Germinal center (tissue), 1 donor: ENCODE measurements around the gene STEAP1B.
"Not testable (repeated sequence)": the region's sequence is repeated elsewhere in the genome, so short reads cannot be mapped to it uniquely, and the experiment has no call there.

Experiments used
- DNase-seq: peaks from one replicate; pipeline ENCODE4 v3.0.0; 2012; ENCODE audit warnings: mixed read lengths, low spot score

The STEAP1B gene

GRCh38 chr7:22499888-22500689 is at the start of gene STEAP1B:
TSS of gene STEAP1B (minus strand) at chr7:22500188. CDS start at chr7:22494855, 5,333 bp downstream.
- peak; percentile 84 for DNase-seq

DNA sequence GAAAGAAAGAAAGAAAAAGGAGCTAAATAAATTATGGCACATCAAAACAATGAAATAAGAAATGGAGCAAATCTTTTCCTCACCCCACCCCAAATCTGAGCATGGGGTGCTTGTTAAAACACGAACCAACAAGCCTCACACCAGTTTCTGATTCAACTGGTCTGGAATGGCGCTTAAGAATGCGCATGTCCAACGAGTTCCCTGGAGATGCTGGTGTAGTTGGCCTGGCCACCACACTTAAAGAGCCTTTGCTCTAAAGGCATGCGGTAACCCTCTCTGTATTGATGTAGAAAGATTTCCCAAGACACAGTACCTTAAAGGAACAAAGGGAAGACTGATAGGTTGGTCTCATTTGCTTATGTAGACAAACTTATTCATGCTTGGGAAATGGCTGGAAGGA is 49.1 kb upstream of the STEAP1B start:
- no peak for DNase-seq

GRCh38 chr7:22548313-22548712 is 48.3 kb upstream of the STEAP1B start:
- DNase-seq, result no peak

DNA sequence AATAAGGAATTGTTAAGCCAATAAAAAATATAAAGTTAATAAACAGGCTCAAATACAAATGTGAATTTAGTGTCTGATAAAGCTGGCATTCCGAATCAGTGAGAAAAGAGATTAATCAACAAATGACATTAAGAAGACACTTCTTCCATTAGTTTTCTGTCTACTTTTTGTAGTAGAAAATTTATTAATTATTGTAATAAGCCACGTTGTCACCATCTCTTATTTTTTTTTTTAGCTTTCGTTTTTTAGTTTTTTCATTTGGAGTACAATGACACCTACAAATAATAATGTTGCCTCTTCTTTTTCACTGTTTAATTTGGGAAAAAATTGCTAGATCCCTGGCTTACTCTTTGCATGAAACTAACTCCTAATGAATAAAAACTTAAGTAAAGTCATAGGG is 46.8 kb upstream of the STEAP1B start:
- no peak for DNase-seq

DNA sequence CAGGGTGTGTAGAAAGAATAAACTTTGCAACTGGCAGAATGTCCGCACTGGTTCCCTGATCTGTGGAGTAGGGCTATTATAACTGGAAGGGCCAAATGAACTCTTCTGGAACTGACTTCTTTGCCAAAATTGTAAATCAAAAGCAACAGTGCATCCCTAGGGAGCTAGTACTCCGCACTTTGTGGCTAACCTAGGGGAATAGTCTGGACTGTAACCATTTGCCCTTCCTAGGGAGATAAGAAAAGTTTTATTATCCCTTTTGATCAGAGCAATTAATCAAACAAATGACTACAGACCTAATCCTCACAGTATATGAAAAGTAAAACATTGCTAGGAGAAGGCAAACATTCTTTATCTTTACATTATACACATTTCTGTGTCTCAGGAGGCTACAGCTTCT is 45.5 kb upstream of the STEAP1B start:
- DNase-seq, result no peak

- no peak for DNase-seq
Measured at GRCh38 chr7:22544245-22544644, 44.3 kb upstream of the STEAP1B start.

DNA sequence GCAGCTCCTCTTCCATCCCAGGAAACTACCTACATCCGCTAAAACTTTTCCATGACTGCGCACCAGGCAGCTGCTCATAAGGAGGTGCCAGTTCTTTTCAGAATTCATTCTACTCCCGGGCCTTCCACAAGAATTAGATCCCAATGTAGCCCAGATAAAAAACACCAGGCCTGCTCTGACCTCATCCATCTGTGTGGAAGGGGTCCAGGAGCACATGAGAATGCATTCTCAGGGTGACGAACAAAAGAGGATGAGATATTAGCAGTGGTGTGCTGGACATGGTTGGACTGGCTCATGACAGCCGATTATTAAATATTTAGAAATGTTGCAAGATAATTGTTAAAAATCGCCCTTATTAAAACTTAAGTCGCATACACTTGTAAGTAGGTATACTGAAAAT is 43.2 kb upstream of the STEAP1B start:
- no peak for DNase-seq

GRCh38 chr7:22542669-22543068 is 42.7 kb upstream of the STEAP1B start:
- no peak for DNase-seq

GRCh38 chr7:22542254-22542653 is 42.3 kb upstream of the STEAP1B start:
- no peak for DNase-seq

DNA sequence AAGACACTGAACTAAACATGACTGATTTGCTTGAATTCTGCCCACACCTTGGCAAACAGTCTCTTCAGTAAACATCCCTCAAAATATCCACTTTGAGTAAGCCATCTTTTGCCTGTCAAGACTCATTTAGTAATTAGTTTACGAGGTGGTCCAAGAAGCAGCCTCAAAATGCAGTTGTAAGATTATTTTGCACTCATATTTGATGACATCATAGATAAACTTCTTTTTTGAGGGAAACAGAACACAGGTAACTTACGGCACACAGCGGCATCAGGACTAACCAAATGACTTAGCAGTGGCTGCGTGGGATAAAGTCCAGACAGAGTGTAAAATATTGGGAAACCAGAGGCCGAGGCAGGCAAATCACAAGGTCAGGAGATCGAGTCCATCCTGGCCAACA is 41.8 kb upstream of the STEAP1B start:
- no peak for DNase-seq

GRCh38 chr7:22528537-22528936 is 28.5 kb upstream of the STEAP1B start:
- DNase-seq, result not testable (repeated sequence)

DNA sequence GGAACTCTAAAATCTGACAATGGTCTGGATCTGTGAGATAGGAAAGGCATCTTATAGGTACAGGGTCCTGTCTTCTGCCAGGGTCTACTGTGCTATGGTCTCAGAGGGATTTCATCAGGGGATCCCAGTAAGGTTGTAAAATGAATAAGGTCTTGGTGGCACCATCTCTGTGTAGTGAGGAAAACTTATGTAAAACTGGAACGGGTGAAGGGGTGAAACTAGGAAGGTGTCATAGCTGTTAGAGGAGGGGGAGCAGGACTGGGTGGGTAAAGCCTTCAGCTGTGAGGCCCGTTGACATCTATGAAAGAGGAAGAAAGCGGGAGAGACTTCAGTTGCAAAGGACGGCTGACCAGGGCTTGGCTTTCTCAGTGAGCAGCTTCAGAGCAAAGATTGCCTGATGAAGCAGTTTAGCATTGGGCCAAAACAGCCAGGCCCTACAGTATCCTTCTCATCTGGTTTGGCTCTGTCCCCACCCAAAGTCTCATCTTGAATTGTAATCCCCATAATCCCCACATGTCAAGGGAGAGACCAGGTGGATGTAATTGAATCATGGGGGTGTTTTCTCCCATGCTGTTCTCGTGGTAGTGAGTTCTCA is 24.5 kb upstream of the STEAP1B start:
- not testable (repeated sequence) for DNase-seq

DNA sequence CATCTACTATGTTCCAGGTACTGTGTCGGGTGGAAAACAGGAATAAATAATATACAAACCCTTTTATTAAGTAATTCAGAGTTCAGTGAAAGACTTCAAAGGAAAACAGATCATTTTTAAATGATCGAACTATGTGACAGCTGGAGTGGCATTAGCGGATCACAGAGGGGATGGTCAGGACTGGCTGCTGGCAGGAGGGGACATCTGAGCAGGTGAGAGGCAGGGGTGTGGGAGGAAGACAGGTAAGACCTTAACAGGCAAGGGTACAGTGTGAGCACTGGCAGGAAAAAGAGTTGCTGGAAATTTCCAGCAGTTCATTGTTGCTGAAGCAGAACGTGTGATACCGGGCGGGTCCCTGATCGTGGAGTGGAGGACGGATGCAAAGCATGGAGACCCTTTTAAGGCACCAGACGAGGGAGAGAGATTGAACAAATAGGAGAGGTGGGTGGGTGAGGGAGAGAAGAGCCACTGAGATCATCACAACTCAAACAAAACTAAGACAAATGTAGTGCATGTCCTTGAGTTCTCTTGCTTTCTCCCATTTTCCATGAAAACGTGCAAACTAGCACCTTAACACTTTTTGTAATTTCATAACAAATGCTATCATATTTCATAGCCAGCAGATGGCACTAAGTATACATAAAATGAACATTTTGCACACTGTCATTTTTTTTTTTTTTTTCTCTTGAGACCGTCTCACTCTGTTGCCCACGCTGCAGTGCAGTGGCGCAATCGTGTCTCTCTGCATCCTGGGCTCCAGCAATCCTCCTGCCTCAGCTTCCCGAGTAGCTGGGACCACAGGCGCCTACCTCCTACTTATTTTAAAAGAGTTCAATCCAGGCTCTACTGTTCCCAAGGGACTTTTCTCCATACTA is 23.7 kb upstream of the STEAP1B start:
- DNase-seq, result not testable (repeated sequence)

DNA sequence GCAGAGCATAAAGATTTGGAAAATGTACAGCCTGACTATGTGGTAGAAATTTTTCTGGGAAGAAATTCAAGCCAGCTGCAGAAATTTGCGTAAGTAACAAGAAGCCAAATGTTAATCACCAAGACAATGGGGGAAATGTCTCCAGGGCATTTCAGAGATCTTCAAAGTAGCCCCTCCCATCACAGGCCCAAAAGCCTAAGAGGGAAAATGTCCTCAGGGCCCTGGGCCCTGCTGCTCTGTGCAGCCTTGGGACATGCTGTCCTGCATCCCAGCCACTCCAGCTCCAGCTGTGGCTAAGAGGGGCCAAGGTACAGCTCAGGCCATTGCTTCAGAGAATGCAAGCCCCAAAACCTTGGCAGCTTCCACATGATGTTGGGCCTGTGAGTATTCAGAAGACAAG is 19.6 kb upstream of the STEAP1B start:
- DNase-seq, result not testable (repeated sequence)

DNA sequence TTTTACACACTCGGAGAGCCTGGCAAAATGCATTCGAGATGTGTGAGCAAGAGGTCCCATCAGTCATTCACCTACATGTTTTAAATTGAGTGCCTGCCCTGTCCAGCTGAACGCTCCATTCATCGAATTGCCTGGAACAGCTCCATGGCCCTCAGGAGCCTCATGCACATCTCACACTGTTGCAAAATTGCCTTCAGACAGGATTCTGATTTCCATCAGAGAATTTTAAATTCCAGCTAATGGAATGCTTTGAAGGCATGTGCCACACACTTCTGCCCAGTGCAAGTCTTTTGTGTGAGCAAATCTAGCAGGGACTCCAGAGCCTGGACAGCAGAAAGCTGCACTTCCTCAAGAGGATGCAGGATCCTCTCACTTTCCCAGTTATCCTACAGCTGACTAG is 17.0 kb upstream of the STEAP1B start:
- DNase-seq, result not testable (repeated sequence)

GRCh38 chr7:22514963-22515362 is 15.0 kb upstream of the STEAP1B start:
- not testable (repeated sequence) for DNase-seq

- DNase-seq, result not testable (repeated sequence)
Measured at GRCh38 chr7:22507320-22507719, 7.3 kb upstream of the STEAP1B start.

- not testable (repeated sequence) for DNase-seq
Measured at GRCh38 chr7:22506316-22507020, 6.5 kb upstream of the STEAP1B start.

DNA sequence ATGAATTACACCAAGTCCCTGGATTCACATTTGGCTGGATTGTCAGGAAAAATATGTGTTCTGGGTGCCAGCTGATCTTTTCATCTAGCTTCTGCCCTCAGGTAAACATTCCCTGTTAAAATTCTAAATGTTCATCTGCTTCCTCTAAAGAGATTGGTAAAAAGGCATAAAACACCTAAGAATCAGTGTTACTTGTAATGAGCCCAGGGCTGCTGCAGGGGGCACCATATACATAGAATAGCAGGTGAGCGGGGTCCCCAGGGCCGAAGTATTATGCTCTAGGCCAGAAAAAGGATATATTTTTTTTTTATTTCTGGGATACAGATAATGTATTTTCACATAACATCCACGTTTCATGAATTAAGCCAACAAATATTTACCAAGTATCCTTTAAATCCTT is 4.5 kb upstream of the STEAP1B start:
- DNase-seq, result not testable (repeated sequence)

DNA sequence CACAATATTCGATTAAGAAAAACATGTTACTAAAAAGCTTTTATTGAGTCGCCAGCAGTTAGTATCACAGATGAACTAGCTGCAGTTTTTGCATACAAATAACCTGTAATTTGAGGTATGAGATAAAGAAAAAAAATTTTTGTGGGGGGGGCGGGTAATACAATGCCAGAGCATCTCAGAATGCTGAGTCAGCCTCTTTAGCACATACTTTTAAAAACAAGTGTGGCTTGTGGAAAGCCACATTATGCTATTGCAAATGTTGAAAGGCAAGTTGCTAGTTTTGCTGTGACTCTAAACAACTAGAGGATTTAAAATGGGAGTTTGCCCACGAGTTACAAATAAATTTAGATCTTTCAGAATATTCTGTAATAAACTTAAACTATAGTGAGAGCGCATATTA is 2.1 kb upstream of the STEAP1B start:
- DNase-seq, result not testable (repeated sequence)

DNA sequence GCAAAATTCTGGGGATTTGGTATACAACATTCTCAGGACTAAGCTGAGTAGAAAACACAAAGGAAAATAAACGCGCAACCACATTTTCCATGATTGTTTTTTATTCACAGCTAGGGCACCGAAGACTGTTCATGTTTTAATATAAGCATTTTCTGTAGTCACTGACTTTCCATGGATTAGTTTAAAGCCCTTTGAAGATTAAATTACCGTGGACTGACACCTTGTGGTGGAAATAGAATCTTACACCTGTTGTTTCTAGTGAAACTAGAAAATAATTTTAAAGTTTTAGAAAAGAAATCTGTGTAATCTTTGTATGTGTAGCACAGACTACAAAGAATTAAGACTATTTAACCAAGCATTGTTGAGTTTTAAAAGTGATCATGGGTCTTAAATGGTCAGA is 1.3 kb upstream of the STEAP1B start:
- peak; percentile 19 for DNase-seq

DNA sequence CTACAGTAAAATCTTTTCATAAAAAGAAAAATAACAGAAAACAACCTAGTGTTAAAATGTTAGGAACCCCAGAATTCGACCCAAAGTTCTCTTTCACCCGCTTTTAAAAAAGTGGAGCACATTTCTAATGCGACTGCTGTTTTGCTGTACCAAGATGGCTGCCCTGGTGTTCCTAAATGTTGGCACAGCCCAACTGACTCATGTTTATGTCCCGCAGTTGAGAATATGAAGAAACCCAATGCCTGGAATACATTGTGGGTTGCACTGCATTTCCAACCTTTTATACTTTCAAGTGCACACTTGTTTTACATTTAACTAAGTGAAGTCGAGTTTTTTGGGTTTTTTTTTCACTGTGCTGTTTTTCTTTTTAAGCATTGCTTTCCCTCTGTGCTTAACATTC is 944 bp downstream of the STEAP1B start:
- DNase-seq, result no peak
